ENCODE results near the gene LMLN.

DNA sequence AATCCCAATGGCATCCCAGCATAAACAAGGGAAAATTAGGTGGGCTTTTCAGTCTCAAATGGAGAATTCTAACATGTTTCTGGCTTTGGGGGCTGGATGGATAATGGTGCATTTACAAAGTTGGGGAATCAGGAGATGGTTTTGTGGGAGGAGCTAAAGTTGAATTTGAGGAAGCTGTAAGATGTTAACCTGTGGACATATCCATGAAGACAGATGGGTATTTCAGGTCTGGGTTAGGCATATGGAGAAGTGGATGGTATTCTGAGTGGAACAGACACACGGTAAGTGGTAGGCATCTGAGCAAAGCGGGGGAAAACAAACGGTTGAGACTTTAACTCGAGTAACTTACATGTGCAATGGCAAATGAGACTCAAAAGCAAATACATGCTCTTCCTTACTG, 1.7 kb upstream of the LMLN start:
- TF ChIP-seq CTCF (IDR thresholded peaks at IDR 0.05) (no peak), ZFX (IDR thresholded peaks at IDR 0.05; ENCODE audit: borderline replicate concordance) (no peak)
